Colon (tissue), 2 donors: ENCODE data around the gene SLC16A12.

Experiments
- FAIRE-seq: peaks from 2 replicates; lab custom pipeline; 2012; peaks lifted over from hg19 to GRCh38; lab: Jason Lieb, UNC
- donor health status: control.
- donor health status: control.

SLC16A12 gene, protein sequence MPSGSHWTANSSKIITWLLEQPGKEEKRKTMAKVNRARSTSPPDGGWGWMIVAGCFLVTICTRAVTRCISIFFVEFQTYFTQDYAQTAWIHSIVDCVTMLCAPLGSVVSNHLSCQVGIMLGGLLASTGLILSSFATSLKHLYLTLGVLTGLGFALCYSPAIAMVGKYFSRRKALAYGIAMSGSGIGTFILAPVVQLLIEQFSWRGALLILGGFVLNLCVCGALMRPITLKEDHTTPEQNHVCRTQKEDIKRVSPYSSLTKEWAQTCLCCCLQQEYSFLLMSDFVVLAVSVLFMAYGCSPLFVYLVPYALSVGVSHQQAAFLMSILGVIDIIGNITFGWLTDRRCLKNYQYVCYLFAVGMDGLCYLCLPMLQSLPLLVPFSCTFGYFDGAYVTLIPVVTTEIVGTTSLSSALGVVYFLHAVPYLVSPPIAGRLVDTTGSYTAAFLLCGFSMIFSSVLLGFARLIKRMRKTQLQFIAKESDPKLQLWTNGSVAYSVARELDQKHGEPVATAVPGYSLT

DNA sequence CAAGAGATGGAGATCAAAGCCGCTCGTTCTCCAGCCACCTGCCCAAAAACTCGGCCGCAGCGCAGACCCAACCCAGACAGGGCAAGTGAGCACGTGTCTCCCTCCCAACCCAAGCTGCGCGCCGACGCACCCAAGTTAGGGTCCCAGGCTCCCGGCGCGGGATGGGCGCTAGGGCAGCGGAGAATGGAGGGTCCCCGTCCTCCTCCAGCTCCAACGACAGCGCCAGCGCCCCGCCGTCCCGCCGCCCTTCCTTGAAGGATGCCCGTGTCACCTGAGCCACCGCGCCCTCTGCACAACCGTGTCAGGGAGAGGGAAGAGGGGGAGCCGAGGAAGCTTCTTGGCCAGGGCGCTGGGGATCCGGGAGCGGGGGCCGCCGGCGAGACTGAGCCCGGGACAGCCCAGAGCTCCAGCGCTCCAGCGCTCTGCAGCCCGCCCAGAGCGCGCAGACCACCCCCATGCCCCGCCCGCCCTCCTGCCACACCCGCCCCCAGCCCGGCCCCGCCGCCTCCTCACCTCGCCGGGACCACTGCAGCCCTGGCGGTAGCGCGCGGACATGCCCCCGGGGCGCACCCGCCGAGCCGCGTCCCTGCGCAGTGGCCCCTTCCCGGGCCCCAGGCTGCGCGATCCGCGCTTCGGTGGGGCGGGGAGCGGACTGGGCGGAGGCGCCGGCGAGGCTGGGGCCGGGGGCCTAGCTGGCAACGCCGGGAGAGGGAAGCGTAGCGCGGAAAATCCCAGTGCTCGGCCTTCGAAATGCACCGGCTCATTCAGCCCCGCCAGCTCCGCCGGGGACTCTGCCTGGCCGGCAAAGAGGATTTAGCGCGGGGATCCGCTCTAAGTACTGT lies at the start of gene SLC16A12:
TSS of gene SLC16A12 (minus strand) at position 424 of the 842 bp plus-strand sequence. CDS start 73,016 bp downstream, outside the sequence.
- no peak for FAIRE-seq

- no peak for FAIRE-seq
Observed at GRCh38 chr10:89582022-89582421, 46.6 kb upstream of the SLC16A12 start.

DNA sequence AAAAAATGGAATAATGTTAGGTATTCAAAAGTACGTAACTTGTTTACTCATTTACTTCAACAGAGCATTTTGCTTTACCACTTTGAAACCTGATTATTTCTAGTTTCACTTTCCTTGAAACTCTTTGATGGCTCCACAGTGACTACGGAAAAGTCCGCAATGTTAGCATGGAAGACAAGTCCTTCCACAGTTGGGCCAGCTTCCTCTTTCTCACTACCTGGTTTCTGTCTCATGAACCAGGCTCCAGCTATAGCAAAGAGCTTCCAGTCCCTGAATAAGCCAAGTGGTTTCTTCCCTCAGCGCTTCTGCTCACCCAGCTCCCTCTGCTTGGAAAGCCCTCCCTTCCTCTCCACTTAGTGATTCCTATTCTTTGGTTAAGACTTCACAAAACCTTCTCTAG lies 44.8 kb upstream of the SLC16A12 start:
- no peak for FAIRE-seq

DNA sequence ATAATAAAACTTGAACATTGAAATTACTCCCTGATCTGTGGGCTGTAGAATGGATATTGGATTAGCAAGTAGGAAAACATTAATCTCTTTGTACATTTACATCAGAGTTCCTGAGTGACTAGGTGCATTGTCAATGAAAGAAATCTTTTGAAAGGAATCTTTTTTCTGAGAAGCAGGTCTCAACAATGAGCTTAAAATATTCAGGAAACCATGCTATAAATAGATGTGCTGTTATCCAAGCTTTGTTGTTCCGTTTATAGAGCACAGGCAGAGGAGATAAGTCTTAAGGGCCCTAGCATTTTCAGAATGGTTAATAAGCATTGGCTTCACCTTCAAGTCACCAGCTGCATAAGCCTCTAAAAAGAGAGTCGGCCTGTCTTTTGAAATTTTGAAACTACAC lies 41.3 kb upstream of the SLC16A12 start:
- FAIRE-seq = no peak

DNA sequence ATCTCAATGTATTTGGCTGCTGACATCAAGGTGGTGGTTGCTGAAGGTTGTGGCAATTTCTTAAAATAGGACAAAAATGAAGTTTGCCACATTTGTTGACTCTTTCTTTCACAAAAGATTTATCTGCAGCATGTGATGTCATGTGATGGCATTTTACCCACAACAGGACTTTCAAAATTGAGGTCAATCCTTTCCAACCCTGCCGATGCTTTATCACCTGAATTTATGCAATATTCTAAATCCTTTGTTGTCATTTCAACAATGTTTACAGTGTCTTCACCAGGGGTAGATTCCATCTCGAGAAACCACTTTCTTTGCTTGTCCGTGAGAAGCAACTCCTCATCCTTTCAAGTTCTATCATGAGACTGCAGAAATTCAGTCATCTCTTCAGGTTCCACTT lies 40.6 kb upstream of the SLC16A12 start:
- no peak for FAIRE-seq

GRCh38 chr10:89575031-89575430 lies 39.6 kb upstream of the SLC16A12 start:
- no peak for FAIRE-seq

DNA sequence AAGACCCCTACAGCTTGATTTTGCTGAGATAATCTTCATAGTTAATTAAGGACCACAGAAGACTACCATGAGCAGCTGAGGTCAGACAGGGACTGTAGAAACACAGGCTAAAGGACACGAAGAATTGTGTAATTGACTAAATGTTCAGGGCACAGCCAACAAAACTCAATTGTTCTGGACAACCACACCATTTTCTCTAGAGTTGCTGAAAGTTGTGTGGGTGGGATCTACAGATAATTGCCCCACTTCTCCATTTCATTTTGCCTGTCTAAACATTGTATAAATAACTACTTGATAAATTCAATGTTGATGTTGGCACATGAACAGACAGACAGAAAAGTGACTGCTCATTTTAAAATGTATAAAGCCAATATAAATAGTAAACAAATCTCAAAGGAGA lies 39.0 kb upstream of the SLC16A12 start:
- FAIRE-seq = no peak

GRCh38 chr10:89567576-89568245 lies 32.3 kb upstream of the SLC16A12 start:
- FAIRE-seq = no peak

DNA sequence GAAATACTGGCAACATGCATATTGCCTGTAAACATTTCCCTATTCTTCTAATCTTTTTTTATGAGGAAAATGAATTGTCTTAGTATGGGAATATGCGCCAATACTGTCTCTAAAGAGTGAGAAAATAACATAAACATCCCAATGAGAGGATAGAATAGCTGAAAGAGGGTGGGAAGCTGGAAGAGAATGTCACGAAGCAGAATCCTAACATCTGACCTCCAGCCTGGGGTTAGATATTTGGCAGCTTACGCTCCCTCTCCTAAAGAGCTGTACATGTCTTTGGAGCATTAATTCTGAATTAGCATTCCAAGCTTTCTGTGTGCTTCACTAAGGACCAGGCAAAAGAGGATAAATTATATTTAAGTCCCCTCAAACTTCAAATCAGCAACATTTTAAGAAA lies 31.6 kb upstream of the SLC16A12 start:
- FAIRE-seq = no peak

DNA sequence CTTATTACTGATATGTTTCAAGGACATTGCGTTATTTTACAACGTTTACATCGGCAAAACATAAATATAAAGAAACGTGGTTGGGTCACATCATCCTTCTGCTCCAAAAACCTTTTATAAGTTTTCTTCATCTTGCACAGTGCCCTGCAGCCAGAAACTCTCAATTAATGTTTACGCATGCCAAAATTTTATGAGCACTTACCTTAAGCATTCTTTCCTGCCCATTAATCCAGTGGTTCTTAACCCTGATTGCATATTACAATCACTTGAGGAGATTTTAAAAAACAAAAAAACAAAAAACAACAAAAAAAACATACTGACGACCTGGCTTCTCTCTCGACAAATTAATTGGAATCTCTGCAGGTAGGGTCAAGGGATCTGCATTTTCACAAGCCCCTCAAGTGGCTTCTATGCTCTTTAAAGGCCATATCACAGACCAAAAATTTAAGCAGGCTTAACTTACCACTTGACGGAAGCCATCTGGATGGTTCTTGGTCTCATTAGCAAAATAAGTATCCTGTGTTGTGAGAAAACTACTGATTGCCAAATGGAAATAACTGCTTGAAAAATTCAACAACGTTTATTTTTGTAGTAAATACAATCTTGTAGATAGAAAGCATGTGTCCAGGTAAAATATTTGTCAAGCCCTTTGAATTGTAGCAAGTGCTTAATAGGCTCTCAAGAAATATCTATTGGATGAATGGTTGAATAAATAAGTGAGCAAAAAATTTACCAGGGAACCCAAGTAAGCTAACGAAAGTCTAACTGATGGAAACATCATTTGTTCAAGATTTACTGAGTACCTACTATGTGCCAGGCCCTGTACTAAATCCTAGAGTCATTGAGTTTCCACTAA lies 30.9 kb upstream of the SLC16A12 start:
- no peak for FAIRE-seq

GRCh38 chr10:89565180-89565579 lies 29.8 kb upstream of the SLC16A12 start:
- no peak for FAIRE-seq

DNA sequence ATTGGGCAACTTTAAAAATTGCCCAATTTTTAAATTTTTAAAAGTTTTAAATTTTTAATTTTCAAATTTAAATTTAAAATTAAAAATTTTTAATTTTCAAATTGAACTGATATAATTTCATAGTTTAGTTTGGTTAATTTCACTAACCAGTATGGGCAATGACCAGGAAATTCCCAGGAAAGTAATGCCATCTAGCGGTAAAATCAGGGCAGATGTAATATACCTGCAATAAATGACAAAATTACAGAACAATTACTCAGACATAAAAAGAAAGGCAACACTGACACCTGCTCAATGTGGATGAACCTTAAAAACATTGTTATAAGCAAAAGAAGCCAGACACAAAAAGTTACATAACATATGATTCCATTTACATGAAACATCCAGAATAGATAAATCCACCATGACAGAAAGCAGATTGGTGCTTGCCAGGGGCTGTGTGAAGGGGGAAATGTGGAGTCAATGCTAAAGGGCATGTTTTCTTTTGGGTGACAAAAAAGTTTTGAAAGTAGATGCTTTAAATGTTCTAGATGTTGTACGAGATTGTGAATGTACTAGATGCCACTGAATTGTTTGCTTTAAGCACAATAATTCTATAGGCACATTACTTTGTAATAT lies 28.6 kb upstream of the SLC16A12 start:
- FAIRE-seq = peak; percentile 98

GRCh38 chr10:89563311-89563710 lies 27.9 kb upstream of the SLC16A12 start:
- no peak for FAIRE-seq

DNA sequence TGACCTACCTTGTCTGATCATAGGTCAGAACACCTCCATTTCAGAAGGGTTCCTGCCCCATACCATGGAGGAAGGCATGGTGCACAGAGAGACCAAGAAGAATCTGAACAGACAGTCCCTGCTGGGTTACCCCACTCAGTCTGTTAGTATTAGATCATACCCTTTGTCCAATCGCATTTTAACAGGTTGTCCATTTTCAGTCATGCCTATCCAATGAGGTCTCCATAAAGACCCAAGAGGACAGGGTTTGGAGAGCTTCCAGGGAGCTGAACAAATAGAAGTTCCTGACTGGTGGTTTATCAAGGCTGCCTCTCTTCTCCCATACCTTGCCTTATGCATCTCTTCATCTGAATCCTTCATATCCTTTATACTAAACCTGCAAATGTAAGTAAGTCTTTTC lies 21.2 kb upstream of the SLC16A12 start:
- FAIRE-seq = no peak

GRCh38 chr10:89555688-89556445 lies 20.5 kb upstream of the SLC16A12 start:
- no peak for FAIRE-seq

DNA sequence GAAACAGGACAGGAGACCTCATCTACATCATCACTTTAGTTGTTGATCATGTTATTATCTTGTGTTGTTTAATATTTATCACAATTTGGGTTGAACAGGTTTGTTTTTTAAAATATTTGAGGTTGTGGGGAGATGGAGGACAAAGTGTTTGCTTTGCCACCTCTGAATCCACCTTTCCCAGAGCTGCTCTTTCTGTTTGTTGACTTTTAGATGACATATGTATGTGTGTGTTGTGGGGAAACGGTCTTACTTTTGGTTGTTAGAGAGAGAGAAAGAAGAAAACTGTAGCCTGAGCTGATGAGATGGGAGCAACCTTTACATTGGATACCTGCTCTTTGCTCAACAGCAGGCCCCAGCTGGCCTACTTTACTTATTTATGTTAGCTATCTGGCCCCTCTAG lies 19.0 kb upstream of the SLC16A12 start:
- FAIRE-seq = no peak

DNA sequence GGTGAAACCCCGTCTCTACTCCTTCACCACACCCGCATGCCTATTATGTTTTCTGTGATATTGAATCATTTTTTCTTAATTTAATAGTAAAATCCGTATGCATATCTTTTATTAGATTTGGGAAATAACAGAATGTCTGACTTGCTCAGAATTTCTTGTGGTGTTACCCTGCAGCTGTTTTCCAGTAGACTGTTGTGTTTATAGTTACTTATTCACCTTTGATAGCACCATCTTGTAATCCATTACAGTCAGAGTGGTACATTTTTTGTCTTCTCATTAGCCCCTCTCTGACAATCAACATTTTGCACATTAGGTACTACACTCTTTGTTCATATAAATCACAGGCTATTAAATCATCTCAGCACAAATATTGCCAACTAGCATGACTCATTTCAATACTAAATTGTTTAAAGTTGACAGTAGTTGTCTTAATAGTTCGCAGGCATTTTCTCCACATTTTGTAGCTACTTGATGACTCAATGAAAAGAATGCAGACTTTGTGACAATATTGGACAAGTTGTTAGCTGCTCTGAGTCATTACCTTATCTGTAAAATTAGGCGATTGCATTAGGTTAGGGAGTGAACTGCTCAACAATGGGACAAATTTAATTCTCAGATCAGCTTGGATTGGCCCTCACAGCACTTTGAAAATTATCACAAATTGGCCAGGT lies 17.8 kb upstream of the SLC16A12 start:
- FAIRE-seq = no peak

- FAIRE-seq = no peak
Observed at GRCh38 chr10:89552213-89552612, 16.8 kb upstream of the SLC16A12 start.

GRCh38 chr10:89550509-89550908 lies 15.1 kb upstream of the SLC16A12 start:
- no peak for FAIRE-seq

GRCh38 chr10:89549510-89549909 lies 14.1 kb upstream of the SLC16A12 start:
- no peak for FAIRE-seq
